ENCODE results near the gene DNMT1.

DNA sequence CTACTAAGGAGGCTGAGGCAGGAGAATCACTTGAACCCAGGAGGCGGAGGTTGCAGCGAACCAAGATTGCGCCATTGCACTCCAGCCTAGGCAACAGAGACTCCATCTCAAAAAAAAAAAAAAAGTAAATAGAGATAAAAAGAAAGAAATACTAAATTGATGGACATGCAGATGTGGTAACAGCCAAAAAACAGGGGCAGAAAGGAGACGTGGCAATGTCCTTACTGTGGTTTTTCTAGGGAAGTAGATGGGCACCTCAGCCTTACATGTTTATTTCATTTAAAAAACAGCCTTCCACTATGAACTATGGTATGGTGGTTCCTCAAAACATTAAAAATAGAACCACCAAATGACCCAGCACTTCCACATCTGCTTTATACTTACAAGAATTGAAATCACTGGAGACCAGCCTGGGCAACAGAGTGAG, 68.5 kb downstream of the DNMT1 start:
- TF ChIP-seq GATA2 (IDR thresholded peaks at IDR 0.05; ENCODE audit: low read depth, low read length) (no peak), GATA3 (IDR thresholded peaks at IDR 0.05; ENCODE audit: low read depth, low read length) (no peak)
